Astrocyte (in vitro differentiated cells and primary cell): ENCODE measurements around the gene FLRT1.

Experiments
- CTCF ChIP-seq: IDR thresholded peaks from 2 replicates; pipeline ENCODE4 v1.5.1; 2011; ENCODE audit warnings: low read depth, mild to moderate bottlenecking, inconsistent platforms, low read length, moderate library complexity; ENCODE audit not compliant: insufficient read depth
- EZH2 ChIP-seq: IDR thresholded peaks from 2 replicates; pipeline ENCODE4 v1.6.1; 2012; ENCODE audit warnings: mild to moderate bottlenecking, low read length, inconsistent platforms; ENCODE audit not compliant: insufficient read depth

- TF ChIP-seq CTCF (no peak), EZH2 (no peak)
Observed at GRCh38 chr11:64019106-64020037, 16.4 kb upstream of the FLRT1 start.
